Fibroblast of lung (primary cell): ENCODE results near the gene EYA2.

Experiments used
- CTCF ChIP-seq, 2 donors: IDR thresholded peaks in 1 of 2; conservative IDR thresholded peaks in 1 of 2; 1 replicate in 1 of 2; 2 replicates in 1 of 2; pipeline ENCODE4 v1.5.1; 2011 to 2012; ENCODE audit warnings: low read length in 2 of 2, control low read depth in 1 of 2, inconsistent platforms in 1 of 2, low read depth in 1 of 2, mild to moderate bottlenecking in 1 of 2
- EZH2 ChIP-seq: IDR thresholded peaks from 2 replicates; pipeline ENCODE4 v1.5.1; 2012; ENCODE audit warnings: low read length, control low read depth, mild to moderate bottlenecking; ENCODE audit errors: missing control alignments

GRCh38 chr20:47108994-47109393 lies 214.4 kb downstream of the EYA2 start:
- TF ChIP-seq CTCF (conservative IDR thresholded peaks at IDR 0.05 in 1 of 2, IDR thresholded peaks at IDR 0.05 in 1 of 2; ENCODE audit: low read depth in 1 of 2, low read length in 2 of 2) (no peak), EZH2 (no peak)
